IPS DF 6.9 (cell line): ENCODE data around the gene COL4A2.
"Not testable (repeated sequence)": the region's sequence is repeated elsewhere in the genome, so short reads cannot be mapped to it uniquely, and the experiment has no call there.

Experiments
- DNase-seq: peaks from one replicate; pipeline ENCODE4 v3.0.0-alpha.2; 2013; ENCODE audit warnings: low read depth, low spot score
- H3K27ac ChIP-seq: one replicate; pipeline ENCODE4 v1.5.1; 2013; ENCODE audit warnings: low read length, control low read depth
- H3K27me3 ChIP-seq: 2 replicates; pipeline ENCODE4 v1.6.1; 2013; ENCODE audit warnings: mild to moderate bottlenecking, low read length; ENCODE audit not compliant: control insufficient read depth, insufficient read depth
- H3K36me3 ChIP-seq: 2 replicates; pipeline ENCODE4 v1.6.1; 2013; ENCODE audit warnings: low read length; ENCODE audit not compliant: control insufficient read depth, insufficient read depth
- H3K4me1 ChIP-seq: 2 replicates; pipeline ENCODE4 v1.6.1; 2013; ENCODE audit warnings: low read length; ENCODE audit not compliant: control insufficient read depth, insufficient read depth
- H3K4me3 ChIP-seq: 2 replicates; pipeline ENCODE4 v1.5.1; 2013; ENCODE audit warnings: mild to moderate bottlenecking, low read length
- H3K9me3 ChIP-seq: 2 replicates; pipeline ENCODE4 v1.6.1; 2013; ENCODE audit warnings: low read length, inconsistent platforms; ENCODE audit not compliant: control insufficient read depth, insufficient read depth
- WGBS: extraction: QIAGEN DNeasy Blood & Tissue Kit; methylation state at CpG from one replicate; pipeline ENCODE4 v1.1.7; 2013; ENCODE audit warnings: mixed read lengths, missing lambda C conversion rate; ENCODE audit not compliant: insufficient read length, insufficient coverage; 5-methylcytosine and 5-hydroxymethylcytosine counted together

Gene COL4A2

DNA sequence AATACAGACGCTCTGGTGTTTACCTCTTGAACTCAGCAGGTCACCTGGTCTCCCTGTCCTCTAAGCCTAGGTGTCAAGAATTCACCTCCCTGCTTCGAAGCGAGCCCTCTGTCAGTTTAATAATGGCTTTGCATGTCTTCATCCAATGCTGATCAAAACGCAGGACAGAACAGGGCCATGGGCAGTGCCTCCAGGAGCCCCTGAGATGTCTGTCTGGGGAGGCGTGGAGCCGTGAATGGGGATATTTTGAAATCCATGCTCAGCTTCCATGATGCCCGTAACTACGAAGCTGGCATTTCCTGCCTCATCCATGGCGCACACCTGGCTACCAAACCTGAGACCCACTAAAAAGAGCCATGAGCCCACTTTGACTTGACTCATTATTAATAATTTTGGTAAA lies 140.7 kb downstream of the COL4A2 start:
- no peaks in the 10 kb centered on the region for H3K36me3 ChIP-seq
- no peaks in the 10 kb centered on the region for H3K27me3 ChIP-seq
- WGBS = no CpG with 5 or more reads among the region's 9 CpGs
- no peaks in the 10 kb centered on the region for H3K4me1 ChIP-seq
- H3K27ac ChIP-seq = no peak overlapping the region
- no peaks in the 10 kb centered on the region for H3K9me3 ChIP-seq
- DNase-seq = no peak
- H3K4me3 ChIP-seq = no peak overlapping the region

DNA sequence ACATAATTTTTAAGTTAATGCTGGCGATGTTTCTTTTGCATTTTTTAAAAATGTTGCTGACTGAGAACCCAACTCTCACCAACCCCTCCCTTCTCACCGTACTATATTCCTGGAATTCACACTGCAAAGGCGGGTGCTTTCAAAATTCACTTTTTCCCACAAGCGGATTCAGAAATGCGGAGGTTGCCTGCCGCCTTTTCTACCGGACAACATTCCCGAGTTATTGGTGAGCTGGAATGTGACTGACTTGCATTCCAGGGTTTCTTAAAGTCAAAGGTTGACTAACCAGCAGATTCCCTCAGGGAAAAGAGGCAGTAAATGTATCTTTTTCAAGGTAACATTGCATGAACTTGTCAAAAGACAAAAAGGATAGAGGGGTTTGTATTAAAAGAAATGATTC lies 141.1 kb downstream of the COL4A2 start:
- H3K36me3 ChIP-seq = no peaks in the 10 kb centered on the region
- no peaks in the 10 kb centered on the region for H3K27me3 ChIP-seq
- H3K27ac ChIP-seq = no peak overlapping the region
- H3K9me3 ChIP-seq = no peaks in the 10 kb centered on the region
- DNase-seq = no peak
- no peaks in the 10 kb centered on the region for H3K4me1 ChIP-seq
- no CpG with 5 or more reads among the region's 8 CpGs for WGBS
- no peak overlapping the region for H3K4me3 ChIP-seq

DNA sequence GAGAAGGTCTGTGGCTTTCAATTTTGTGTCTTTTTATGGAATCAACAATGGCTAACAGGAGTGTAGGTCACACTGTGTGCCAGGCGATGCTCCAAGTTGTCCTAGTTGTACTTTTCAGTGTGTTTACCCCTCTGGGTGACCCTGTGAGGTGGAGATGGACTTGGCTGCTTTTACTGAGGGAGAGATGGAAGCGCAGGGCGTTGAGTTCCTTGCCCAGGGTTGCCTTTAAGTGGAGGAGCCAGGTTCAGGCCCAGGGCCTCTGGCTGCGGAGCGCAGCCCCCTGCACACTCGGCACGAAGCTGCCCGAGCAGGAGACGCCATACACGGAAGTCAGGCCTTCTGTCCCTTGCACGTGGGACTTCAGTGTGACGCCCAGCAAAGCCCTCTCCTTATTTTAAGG lies 141.6 kb downstream of the COL4A2 start:
- H3K4me3 ChIP-seq = no peak overlapping the region
- no peaks in the 10 kb centered on the region for H3K27me3 ChIP-seq
- no peaks in the 10 kb centered on the region for H3K36me3 ChIP-seq
- no CpG with 5 or more reads among the region's 12 CpGs for WGBS
- no peaks in the 10 kb centered on the region for H3K9me3 ChIP-seq
- no peaks in the 10 kb centered on the region for H3K4me1 ChIP-seq
- no peak for DNase-seq
- H3K27ac ChIP-seq = no peak overlapping the region

DNA sequence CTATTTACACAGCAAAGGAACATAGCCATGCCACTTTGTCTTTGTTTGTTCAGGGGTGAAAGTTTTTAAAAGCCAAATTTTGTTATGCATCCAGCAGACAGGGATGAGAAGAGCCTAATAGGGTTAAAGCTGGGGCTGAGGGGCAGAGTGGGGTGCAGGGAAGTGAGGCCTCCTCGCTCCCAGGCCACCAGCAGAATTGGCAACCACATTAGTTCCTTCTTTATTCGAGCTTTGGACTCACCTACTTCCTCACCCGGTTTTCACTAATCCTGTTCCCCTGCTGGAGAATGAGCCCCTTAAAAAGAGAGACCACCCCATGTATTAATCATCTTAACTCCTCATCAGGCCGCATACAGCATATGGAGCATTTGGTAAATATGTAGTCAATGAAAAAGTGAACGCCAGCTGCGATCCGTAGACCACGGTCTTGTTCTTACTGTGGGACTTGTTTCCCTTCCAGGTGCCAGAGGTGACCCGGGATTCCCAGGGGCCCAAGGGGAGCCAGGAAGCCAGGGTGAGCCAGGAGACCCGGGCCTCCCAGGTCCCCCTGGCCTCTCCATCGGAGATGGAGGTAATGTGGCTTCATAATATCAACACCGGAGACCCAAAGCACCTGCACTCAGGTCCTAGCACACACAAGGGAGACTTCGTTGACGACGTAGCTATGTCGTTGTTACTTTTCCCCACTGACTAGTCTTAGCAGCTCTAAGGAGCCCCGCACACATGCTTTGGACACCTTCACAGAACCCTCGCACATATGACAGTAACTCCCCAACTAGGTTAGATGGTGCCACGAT lies 142.3 kb downstream of the COL4A2 start:
- WGBS = no CpG with 5 or more reads among the region's 19 CpGs
- no peaks in the 10 kb centered on the region for H3K9me3 ChIP-seq
- no peaks in the 10 kb centered on the region for H3K36me3 ChIP-seq
- no peak overlapping the region for H3K27ac ChIP-seq
- no peak for DNase-seq
- H3K4me1 ChIP-seq = peaks cover 2% of the 10 kb centered on the region; the same call in 1 of the 2 replicates
- H3K27me3 ChIP-seq = no peaks in the 10 kb centered on the region
- no peak overlapping the region for H3K4me3 ChIP-seq

DNA sequence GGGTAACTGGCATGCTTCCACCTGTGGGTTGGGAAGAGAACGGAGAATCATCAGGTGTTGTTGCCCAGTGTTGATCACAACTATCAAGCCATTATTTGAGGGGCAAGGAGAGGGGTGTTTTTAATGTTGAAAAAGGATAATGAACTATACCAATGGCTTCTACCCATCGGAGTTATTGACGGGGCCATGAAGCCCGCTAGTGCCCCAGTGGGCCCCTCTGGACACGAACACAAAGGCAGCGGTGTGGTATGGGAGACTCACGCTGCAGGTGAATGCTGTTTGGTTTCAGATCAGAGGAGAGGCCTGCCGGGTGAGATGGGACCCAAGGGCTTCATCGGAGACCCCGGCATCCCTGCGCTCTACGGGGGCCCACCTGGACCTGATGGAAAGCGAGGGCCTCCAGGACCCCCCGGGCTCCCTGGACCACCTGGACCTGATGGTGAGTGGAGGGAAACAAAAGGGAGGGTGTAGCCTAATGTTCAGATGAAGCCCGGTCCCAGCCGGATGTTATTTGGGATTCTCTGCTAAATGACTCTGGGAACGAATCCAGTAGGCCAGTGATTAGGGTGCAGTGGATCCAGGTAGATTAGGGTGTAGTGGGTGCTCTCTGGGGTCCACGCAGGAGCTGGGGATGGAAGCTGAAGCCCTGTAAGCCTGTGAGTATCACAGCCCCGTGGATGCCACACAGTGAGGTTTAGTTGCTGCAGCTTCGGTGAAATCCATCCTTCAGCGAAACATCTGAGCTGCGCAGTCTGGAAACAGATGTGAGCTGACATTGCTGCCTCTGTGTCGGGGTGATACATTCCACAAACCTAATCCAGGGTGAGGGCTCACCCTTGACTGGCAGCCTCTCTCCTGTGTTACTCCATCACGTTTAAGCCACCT lies 143.2 kb downstream of the COL4A2 start:
- Histone ChIP-seq H3K4me3 (no peak overlapping the region), H3K36me3 (no peaks in the 10 kb centered on the region), H3K9me3 (no peaks in the 10 kb centered on the region), H3K4me1 (peaks cover 2% of the 10 kb centered on the region; the same call in 1 of the 2 replicates), H3K27ac (no peak overlapping the region), H3K27me3 (no peaks in the 10 kb centered on the region)
- no CpG with 5 or more reads among the region's 24 CpGs for WGBS
- no peak for DNase-seq

DNA sequence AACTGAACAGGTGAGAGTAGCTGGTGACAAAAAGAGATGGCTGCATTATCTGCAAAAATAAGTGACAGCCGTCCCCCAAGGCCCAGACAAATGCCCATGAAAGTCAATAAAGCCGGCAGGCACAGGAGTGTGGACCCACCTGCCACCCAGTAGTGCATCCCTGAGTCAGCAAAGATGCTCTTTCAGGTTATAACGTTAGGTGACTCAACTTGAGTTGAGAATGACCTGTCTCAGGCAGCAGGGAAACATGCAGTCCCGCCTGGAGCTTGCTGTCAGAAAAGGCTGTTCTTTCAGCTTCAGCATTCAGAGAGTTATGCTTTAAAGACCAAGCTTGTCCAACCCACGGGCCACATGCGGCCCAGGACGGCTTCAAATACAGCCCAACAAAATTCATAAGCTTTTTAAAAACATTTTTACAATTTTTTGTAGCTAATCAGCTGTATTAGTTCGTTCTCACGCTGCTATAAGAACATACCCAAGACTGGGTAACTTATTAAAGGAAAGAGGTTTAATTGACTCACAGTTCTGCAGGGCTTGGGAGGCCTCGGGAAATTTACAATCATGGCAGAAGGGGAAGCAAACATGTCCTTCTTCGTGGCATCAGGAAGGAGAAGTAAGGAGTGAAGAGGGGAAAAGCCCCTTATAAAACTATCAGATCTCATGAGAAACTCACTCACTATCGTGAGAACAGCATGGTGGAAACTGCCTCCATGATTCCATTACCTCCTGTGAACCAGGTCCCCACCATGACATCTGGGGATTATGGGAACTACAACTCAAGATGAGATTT lies 144.1 kb downstream of the COL4A2 start:
- H3K4me3 ChIP-seq = no peak overlapping the region
- peaks cover 3% of the 10 kb centered on the region; the same call in 1 of the 2 replicates for H3K4me1 ChIP-seq
- H3K27ac ChIP-seq = no peak overlapping the region
- no peak for DNase-seq
- no CpG with 5 or more reads among the region's 12 CpGs for WGBS
- H3K27me3 ChIP-seq = no peaks in the 10 kb centered on the region
- no peaks in the 10 kb centered on the region for H3K9me3 ChIP-seq
- no peaks in the 10 kb centered on the region for H3K36me3 ChIP-seq

DNA sequence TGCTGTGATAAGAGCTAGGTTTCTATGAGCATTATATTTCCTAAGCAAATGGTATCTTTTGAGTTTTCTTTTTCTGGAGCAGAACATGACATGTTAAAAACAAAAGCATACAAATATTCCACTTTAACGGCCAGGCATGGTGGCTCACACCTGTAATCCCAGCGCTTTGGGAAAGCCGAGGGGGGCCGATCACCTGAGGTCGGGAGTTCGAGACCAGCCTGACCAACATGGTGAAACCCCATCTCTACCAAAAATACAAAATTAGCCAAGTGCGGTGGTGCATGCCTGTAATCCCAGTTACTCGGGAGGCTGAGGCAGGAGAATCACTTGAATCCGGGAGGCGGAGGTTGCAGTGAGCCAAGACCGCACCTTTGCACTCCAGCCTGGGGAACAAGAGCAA lies 146.0 kb downstream of the COL4A2 start:
- not testable (repeated sequence) for H3K27me3 ChIP-seq, H3K27ac ChIP-seq, H3K9me3 ChIP-seq, H3K36me3 ChIP-seq, H3K4me3 ChIP-seq, DNase-seq, H3K4me1 ChIP-seq
- no CpG with 5 or more reads among the region's 11 CpGs for WGBS

DNA sequence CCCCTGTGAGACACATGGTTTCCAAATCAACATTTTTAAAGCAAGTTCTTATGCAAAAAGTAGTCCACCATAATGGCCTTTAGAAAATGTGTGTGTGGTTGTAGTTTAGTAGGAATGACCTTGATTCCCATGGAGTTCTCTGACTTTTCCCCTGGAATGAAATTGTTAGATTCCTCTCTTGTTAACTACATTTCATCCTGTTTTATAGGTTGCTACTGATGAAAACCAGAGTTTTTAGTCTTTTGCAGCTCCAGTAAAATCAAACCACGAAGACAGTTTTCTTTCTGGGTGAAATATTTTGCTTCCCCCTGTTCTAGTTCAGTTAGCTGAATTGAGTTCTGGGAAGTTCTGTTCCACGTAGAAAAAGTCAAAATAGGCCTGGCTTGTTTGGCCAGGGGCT lies 146.7 kb downstream of the COL4A2 start:
- Histone ChIP-seq H3K4me3 (no peak overlapping the region), H3K4me1 (peaks cover 3% of the 10 kb centered on the region), H3K36me3 (no peaks in the 10 kb centered on the region), H3K27me3 (no peaks in the 10 kb centered on the region), H3K27ac (no peak overlapping the region), H3K9me3 (no peaks in the 10 kb centered on the region)
- no peak for DNase-seq
- WGBS = no CpG with 5 or more reads among the region's 2 CpGs

DNA sequence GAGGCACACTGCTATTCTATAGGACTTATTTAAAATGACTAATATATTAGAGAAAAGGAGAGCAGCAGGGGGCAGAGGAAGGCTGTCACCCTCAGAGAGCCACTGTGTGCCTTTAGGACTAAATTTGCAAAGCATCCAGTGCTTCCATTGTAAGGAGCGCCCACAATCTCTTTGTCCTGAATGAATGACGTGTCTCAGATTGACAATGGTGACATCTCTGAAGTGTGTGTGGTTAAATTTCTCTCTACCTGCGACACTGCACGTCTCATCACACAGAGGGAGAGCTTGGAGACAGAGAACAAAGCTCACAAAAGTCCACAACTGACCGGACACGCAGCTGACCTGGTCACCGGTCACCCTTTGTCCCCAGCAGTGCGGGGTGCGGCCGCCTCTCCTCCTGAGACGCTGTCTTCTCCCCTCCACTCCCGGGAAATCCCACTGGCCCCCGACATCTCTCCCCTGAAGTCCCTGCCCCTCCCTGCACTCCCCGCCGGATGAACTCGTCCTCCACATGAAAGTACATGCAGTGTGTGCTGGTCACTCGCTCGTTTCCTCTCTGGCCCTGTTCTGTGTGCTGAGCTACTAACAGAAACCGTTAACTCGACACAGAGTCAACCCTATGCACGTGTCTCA lies 147.3 kb downstream of the COL4A2 start:
- Histone ChIP-seq H3K9me3 (no peaks in the 10 kb centered on the region), H3K4me1 (peaks cover 3% of the 10 kb centered on the region), H3K27me3 (no peaks in the 10 kb centered on the region), H3K4me3 (no peak overlapping the region), H3K27ac (no peak overlapping the region), H3K36me3 (no peaks in the 10 kb centered on the region)
- WGBS = no CpG with 5 or more reads among the region's 21 CpGs
- DNase-seq = no peak

DNA sequence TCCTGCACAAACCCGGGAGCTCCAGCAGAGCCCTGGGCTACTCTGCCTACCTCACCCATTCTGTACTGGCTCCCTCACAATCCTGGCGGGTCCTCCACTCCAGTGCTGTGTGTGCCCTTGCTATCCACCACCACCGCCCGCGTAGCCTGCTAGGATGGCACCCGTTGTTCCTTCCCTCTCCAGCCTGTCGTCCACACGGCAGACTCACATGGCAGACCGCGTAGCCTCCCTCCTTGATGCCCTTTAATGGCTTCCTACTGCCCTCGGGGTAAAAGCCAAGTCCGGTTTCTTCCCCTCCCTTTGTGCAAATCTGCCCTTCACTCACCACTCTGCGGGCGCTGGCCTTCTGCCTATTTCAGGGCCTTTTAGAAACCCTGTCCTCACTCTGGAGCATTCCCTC lies 147.9 kb downstream of the COL4A2 start:
- Histone ChIP-seq H3K9me3 (no peaks in the 10 kb centered on the region), H3K27me3 (no peaks in the 10 kb centered on the region), H3K4me1 (peaks cover 3% of the 10 kb centered on the region), H3K27ac (no peak overlapping the region), H3K36me3 (no peaks in the 10 kb centered on the region), H3K4me3 (no peak overlapping the region)
- no CpG with 5 or more reads among the region's 14 CpGs for WGBS
- no peak for DNase-seq
